Activated CD8-positive, alpha-beta memory T cell treated with anti-CD3 and anti-CD28 coated beads, Interleukin-2, amount 10 ng/mL, durations not matched to agents 7 days and 5 days (primary cell): ENCODE data around the gene RABL2A. TPM values are rescaled to one million over a fixed set of nuclear protein-coding genes. Genes with fewer than 3 reads are reported as not detected.
"Not testable (repeated sequence)": the region's sequence is repeated elsewhere in the genome, so short reads cannot be mapped to it uniquely, and the experiment has no call there.

Source experiments
- ATAC-seq: fragments of 150-1000 bp; cut with Tn5 transposase; one replicate; pipeline ENCODE4 v1.10.0; 2021; ENCODE audit warnings: moderate library complexity
- CTCF ChIA-PET: fragments of 350-600 bp; sonication (Branson Sonifier 250); formaldehyde crosslinking; loops from one replicate; lab custom pipeline; 2021; ENCODE audit warnings: antibody characterized with exemption; lab: Charles Lee
- DNase-seq: peaks from one replicate; pipeline ENCODE4 v3.0.0-alpha.2; 2020
- H3K27ac Mint-ChIP-seq: one replicate; pipeline ENCODE4 v1.8.0; 2021; ENCODE audit warnings: mild to moderate bottlenecking, mixed read lengths
- H3K27me3 Mint-ChIP-seq: one replicate; pipeline ENCODE4 v1.8.0; 2021; ENCODE audit warnings: mixed read lengths
- H3K36me3 Mint-ChIP-seq: one replicate; pipeline ENCODE4 v1.8.0; 2021; ENCODE audit warnings: mild to moderate bottlenecking, mixed read lengths
- H3K4me1 Mint-ChIP-seq: one replicate; pipeline ENCODE4 v1.8.0; 2021; ENCODE audit warnings: mixed read lengths
- H3K4me3 Mint-ChIP-seq: one replicate; pipeline ENCODE4 v1.8.0; 2021; ENCODE audit warnings: mild to moderate bottlenecking, moderate library complexity, mixed read lengths
- H3K9me3 Mint-ChIP-seq: one replicate; pipeline ENCODE4 v1.8.0; 2022; ENCODE audit warnings: low read depth, mixed read lengths
- microRNA-seq: library from miRNA; unstranded; fragments of <30 nt; microRNA quantifications from one replicate; pipeline ENCODE4 v1.2.0, GENCODE V29; 2022
- total RNA-seq, 2 experiments: library from RNA; stranded (reverse); gene quantifications; one replicate each; pipeline ENCODE4 v1.2.3, GENCODE V29; 2021

RABL2A gene
- total RNA-seq, 2 experiments from 2014 or later, result 13.3 to 19.5 TPM

- CTCF ChIA-PET, result no interaction called here
- H3K4me1 Mint-ChIP-seq, result peaks cover 2% of the 10 kb centered on the region
These were observed 49.7 kb downstream of the RABL2A start for GRCh38 chr2:113676623-113677266.

GRCh38 chr2:113677330-113677729 lies 50.3 kb downstream of the RABL2A start:
- H3K27ac Mint-ChIP-seq, result no peak overlapping the region
- ATAC-seq (no peak), DNase-seq (no peak)
- no peak overlapping the region for H3K4me3 Mint-ChIP-seq
- H3K36me3 Mint-ChIP-seq, result no peaks in the 10 kb centered on the region
- peaks cover 2% of the 10 kb centered on the region for H3K4me1 Mint-ChIP-seq
- H3K27me3 Mint-ChIP-seq, result no peaks in the 10 kb centered on the region
- H3K9me3 Mint-ChIP-seq, result no peaks in the 10 kb centered on the region
- CTCF ChIA-PET, result no interaction called here

More at GRCh38 chr2:113676623-113677266, 49.7 kb downstream of the RABL2A start:
- no peak overlapping the region for H3K27ac Mint-ChIP-seq
- H3K36me3 Mint-ChIP-seq, result no peaks in the 10 kb centered on the region
- H3K9me3 Mint-ChIP-seq, result no peaks in the 10 kb centered on the region
- no peak overlapping the region for H3K4me3 Mint-ChIP-seq
- no peak for DNase-seq
- ATAC-seq, result no peak
- no peaks in the 10 kb centered on the region for H3K27me3 Mint-ChIP-seq

GRCh38 chr2:113679457-113679856 lies 52.4 kb downstream of the RABL2A start:
- no peak overlapping the region for H3K4me3 Mint-ChIP-seq
- ATAC-seq (peak; percentile 57), DNase-seq (no peak)
- H3K27ac Mint-ChIP-seq, result no peak overlapping the region
- no peaks in the 10 kb centered on the region for H3K27me3 Mint-ChIP-seq
- no peaks in the 10 kb centered on the region for H3K9me3 Mint-ChIP-seq
- peaks cover 2% of the 10 kb centered on the region for H3K4me1 Mint-ChIP-seq
- CTCF ChIA-PET, result interaction anchor here (1.1 kb wide), 1 partner anchor 21 kb away, joined by 4 read pairs; no protein-coding TSS in a partner anchor
- no peaks in the 10 kb centered on the region for H3K36me3 Mint-ChIP-seq

- ATAC-seq (no peak), DNase-seq (no peak)
- Mint-ChIP-seq H3K27ac (no peak overlapping the region), H3K4me1 (peaks cover under 1% of the 10 kb centered on the region), H3K4me3 (no peak overlapping the region), H3K36me3 (no peaks in the 10 kb centered on the region), H3K9me3 (no peaks in the 10 kb centered on the region), H3K27me3 (no peaks in the 10 kb centered on the region)
- CTCF ChIA-PET, result interaction anchor here (1.6 kb wide), 1 partner anchor 15 kb away, joined by 7 read pairs; no protein-coding TSS in a partner anchor
These were observed 58.4 kb downstream of the RABL2A start for GRCh38 chr2:113685471-113685870.

DNA sequence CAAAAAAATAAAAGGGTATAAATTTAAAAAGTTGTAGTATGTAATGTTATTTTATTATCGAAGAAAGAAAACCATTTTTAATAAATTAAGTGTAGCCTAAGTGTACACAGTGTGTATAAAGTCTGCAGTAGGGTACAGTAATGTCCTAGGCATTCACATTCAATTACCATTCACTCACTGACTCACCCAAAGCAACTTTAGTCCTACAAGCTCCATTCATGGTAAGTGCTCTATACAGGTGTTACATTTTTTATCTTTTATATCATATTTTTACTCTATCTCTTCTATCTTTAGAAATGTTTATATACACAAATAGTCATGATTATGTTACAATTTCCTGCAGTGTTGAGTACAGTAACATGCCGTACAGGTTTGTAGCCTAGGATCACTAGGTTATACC lies 59.5 kb downstream of the RABL2A start:
- no peak overlapping the region for H3K4me3 Mint-ChIP-seq
- H3K27me3 Mint-ChIP-seq, result peaks cover 2% of the 10 kb centered on the region
- no peak for DNase-seq
- no peaks in the 10 kb centered on the region for H3K9me3 Mint-ChIP-seq
- no peak overlapping the region for H3K27ac Mint-ChIP-seq
- CTCF ChIA-PET, result interaction anchor here (1.5 to 2.5 kb wide), 2 partner anchors 11 to 14 kb away, joined by 3 to 9 read pairs; no protein-coding TSS in a partner anchor
- H3K36me3 Mint-ChIP-seq, result no peaks in the 10 kb centered on the region
- peaks cover 8% of the 10 kb centered on the region for H3K4me1 Mint-ChIP-seq
- ATAC-seq, result no peak

DNA sequence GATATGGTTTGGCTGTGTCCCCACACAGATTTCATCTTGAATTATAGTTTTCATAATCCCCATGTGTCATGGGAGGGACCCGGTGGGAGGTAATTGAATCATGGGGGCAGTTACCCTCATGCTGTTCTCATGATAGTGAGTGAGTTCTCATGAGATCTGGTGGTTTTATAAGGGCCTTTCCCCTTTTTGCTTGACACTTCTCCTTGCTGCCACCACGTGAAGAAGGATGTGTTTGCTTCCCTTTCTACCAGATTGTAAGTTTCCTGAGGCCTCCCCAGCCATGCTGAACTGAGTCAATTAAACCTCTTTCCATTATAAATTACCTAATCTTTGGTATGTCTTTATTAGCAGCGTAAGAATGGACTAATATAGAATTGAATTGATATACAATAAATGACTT lies 63.8 kb downstream of the RABL2A start:
- CTCF ChIA-PET, result interaction anchor here (1.1 to 2.9 kb wide), 3 partner anchors 9 to 87 kb away, joined by 3 to 12 read pairs (median 4); no protein-coding TSS in a partner anchor
- not testable (repeated sequence) for DNase-seq, H3K27ac Mint-ChIP-seq, H3K9me3 Mint-ChIP-seq, ATAC-seq, H3K27me3 Mint-ChIP-seq, H3K36me3 Mint-ChIP-seq, H3K4me3 Mint-ChIP-seq
- peaks cover 39% of the 10 kb centered on the region for H3K4me1 Mint-ChIP-seq

Small RNA genes within 50 kb of the gene (microRNA-seq; reads per million reads assigned to microRNA genes)
- gene MIR1302-3, result not detected

Other genes with a start within 250 kb of the RABL2A start
- gene ZNG1B, start 189.6 kb upstream of the RABL2A start, total RNA-seq, result 10 to 100 TPM; 45.9 to 53.8 TPM
- under 1 TPM; 0.23 to 0.47 TPM for gene FOXD4L1, start 128.6 kb upstream of the RABL2A start, total RNA-seq
- gene SLC35F5, start 129.4 kb downstream of the RABL2A start, total RNA-seq, result 10 to 100 TPM; 21.6 to 26.5 TPM